Activated CD4-positive, alpha-beta T cell treated with anti-CD3 and anti-CD28 coated beads for 4 hours (primary cell): ENCODE results near the gene ADCY2.

ENCODE experiments used
- DNase-seq, 2 donors: peaks; one replicate each; pipeline ENCODE4 v3.0.0-alpha.2; 2020

ADCY2 gene

DNA sequence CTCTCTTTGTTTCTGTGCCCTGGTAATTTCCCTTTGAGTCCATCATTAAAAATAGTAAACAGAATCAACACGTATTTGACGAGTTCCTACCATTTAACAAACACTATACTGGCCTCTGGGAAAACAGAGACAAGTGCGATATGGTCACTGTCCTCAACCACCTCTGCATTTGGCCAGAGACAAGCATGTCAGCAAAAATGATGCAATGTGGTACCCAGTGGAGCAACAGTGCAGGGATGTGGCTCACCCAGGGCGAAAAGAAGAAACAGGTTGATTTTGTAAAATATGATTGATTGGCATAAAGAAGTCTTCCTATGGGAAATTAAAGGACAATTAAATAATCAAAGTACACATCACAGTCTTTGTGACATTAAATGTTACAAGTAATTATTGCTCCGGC, 355.9 kb downstream of the ADCY2 start:
- no peak for DNase-seq

DNA sequence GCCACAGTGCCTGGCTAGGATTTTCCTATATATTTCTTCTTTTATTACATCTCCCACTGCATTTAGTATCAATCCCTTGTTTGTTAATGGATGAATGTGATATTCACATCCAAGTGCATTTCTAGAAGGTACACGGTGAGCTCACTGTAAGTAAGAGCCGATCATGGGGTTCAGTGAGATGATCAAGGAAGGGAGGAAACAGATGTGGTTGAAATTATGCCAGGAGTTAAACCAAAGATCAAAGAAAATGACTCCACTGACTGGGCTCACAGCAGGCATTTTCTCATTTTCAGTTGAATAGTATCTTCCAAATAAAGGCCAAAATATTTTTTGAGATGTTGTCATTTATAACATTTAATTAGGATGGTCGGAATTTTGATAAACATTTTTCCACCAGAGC, 357.2 kb downstream of the ADCY2 start:
- DNase-seq: no peak

DNA sequence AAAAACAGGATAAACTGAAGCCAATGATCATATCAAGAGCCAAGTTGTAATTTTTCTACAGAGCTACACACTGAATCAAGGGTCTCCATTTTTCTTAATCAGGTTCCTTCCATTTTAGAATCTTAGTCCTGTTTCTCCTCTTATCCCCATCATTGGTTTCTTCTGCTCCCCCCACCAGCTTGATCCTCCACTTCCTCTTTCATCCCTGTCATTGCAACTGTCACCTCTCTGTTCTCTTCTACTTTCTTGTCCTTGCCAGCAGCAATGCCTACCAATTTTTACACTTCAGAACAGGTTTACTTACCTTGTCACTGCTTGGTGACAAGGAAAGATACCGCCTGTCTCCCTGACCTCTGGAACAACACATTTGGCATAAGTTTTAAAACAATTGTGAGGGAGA, 357.7 kb downstream of the ADCY2 start:
- DNase-seq: no peak

DNA sequence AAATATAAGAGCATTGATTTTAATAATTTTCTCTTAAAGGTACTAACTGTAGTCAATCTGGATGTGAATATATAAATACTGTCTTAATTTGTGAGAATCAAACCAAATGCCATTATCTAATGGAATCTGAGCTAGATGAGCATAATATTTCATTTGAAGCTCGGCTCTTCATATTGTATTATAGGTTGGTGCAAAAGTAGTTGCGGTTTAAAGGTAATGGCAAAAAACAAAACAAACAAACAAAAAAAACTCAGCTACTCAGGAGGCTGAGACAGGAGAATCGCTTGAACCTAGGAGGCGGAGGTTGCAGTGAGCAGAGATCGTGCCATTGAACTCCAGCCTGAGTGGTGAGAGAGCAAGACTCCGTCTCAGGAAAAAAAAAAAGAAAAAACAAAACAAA, 358.6 kb downstream of the ADCY2 start:
- no peak for DNase-seq

DNA sequence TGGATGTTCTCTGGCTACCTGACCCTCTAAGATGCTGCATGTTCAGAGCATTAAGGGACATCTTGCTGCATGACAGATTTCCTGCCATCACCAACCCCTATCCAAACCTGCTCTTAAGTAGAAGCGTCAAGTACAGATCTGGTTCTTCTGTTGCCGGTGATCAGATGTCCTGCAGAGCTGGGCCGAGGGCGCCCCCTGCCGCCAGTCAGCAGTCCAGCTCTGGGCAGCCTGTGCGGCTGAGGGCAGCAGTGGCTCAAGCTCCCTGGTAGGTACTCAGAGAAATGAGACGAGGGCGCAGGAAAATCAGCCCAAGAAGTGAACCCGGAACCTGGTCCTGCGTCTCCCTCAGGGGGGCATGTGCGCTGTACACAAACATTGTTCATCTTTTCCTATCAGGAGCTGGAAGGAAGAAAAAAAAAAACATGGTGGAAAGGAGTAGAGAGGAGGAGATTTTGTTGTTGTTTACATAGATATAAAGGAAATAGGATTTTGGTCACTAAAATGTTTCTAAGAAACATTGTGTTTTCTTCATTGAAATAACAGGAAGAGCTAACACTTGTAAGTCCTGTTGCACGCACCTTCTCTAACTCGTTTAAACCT, 359.2 kb downstream of the ADCY2 start:
- DNase-seq: no peak

DNA sequence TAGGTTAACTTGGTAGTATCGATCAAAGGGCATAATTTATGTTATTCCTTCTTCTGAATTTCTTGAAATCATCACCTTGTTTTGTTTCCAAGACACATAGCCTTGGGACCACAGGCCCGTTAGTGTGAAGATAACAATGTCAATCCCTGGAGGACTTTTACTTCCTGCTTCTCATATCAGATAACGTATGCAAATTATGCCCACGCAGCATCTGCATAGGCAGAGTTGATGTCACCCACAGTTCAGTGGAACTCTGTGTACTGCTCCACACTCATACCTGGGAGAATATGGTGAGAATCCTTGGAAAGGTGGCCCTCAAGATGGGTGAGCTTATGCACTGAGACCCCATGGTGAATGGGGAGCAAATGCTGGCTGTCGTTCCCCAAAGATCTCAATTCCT, 360.0 kb downstream of the ADCY2 start:
- no peak for DNase-seq

DNA sequence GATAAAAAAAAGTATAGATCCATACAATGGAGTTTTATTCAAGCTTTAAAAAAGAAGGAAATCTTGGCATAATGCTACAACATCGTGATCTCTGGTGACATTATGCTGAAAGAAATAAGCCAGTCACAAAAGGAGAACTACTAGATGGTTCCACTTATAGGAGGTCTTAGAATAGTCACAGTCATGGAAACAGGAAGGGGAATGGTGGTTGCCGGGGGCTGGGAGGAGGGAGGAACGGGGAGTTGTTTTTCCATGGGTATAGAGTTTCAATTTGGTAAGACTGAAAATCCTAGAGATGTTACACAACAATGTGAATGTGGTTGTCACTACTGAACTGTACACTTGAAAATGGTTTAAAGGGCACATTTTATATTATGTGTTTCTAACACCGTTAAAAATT, 360.5 kb downstream of the ADCY2 start:
- DNase-seq: no peak

DNA sequence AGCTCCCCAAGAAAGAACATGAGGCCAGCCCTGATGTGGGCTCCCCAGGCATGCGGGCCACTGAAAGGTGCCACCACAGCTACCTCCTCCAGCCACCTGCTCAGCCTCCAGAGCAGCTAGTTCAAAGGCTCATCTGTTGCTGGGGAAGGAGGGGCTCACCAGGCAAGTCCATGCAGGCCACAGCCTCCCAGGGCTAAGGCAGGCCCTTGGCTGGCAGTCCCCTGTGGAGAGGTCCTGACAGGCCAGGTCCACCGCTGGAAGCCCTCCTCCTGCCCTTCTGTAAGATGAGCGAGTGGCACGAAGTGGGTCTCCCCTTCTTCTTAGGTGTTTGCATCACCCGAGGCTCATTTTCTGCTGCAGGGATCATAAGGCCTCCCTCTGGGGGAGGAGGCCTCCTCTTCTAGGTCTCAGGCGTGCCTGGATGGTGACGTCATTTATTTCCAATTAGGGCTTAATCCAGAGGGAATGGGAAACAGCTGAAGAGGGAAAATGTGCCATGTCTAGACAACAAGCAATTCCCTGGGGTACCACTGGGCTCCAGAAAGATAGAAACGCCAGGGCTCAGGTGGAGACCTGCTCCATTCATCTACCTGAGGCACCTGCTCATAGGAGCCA, 363.4 kb downstream of the ADCY2 start:
- no peak for DNase-seq

DNA sequence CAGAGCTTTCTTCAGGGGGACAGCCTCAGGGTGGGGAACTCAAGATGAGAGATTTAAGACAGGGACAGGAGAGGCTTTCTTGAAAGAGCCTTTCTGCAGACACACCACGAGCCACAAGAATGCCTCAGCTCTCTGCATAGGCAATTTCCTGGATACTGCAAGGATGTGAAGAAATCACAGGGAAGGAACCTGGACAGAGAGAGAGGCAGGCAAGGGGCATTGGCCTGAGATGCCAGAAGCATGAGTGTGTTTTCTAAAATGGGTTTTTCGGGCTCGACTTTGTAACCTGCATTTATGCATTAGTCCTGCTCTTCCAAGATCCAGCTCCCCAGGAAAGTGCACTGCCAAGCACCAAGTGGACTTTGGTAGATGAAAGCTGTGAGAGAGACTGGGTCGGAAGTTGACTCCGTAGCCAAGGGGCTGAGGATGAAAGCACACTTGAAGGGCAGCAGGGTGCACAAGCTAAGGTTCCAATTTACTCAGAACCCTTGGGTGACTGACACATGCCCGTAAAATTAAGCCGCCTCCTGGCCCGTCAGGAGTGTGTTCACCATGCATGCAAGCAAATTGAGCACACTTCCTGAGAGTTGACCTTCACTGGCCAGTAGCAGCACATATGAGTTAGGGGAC, 364.1 kb downstream of the ADCY2 start:
- DNase-seq: no peak

DNA sequence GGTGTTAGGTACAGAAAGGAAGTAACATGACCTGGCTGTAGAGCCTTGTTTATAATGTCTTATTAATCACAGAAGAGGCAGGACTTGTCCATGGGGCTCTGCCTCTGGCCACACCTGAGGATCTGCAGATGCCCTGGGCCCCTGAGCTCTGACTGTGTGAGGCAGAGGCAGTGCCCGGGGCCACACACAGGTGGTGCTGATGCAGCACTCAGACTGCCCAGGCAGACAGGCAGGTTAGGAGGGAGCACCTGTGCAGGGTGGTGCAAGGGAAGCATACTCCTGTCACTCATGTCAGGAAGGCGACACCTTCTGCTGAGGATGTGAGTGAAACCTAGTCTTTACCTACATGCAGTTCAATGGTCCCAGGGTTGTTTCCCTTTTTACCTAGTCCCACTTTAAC, 366.3 kb downstream of the ADCY2 start:
- no peak for DNase-seq

DNA sequence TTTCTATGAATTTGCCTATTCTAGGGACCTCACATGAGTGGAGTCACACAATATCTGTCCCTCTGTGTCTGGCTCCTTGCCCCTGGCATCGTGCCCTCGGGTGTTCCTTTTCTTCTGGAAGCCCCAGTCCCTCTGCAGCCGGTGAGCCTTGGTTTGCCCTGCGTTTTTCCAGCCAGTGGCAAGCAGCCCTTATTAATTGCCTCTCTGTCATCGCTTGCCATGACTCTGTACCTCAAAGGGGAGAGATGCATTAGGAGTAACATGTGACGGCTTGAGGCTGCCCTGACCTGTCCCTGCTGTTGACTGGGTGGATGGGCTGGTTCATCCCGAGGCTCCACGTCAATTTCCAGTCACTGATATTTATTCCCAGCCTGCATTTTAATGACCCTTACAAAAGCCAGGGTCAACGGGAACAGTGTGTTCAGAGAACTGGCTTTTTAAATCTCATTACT, 367.7 kb downstream of the ADCY2 start:
- no peak for DNase-seq

DNA sequence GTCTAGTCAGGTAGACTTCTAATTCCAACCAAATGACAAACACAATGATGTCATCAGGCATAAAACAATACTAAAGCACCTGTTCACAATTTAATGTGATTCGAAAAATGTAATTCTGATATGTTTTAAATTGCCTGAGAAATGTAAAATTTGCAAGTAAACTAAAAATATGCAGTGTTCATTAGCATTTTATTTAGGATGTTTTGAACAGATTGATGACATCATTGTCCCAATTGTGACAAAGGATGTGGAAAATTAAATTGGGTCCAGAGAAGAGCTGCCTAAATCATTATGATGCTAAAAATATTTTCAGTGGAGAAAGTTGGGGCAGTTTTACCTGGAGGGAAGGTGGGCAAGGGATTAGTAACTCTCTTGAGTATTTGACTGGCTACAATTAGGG, 368.5 kb downstream of the ADCY2 start:
- DNase-seq: no peak

DNA sequence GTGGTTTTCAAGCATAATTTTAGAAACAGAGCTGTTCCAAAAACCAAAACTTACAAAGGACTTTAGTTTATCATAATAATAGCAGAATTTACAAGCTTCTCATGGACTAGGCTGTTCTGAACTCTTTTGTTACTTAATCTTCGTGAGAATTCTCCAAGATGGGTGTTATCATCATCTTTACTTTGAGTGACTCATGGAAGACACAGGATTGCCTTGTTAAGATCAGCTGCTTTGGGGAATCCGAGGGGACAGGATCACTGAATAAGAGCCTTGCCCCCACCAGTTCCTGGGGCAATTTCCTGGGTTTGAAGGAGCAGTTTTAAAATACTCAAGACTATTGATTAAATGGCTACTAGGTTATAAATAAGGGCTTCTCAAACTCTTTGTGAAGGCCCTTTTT, 374.5 kb downstream of the ADCY2 start:
- no peak for DNase-seq

DNA sequence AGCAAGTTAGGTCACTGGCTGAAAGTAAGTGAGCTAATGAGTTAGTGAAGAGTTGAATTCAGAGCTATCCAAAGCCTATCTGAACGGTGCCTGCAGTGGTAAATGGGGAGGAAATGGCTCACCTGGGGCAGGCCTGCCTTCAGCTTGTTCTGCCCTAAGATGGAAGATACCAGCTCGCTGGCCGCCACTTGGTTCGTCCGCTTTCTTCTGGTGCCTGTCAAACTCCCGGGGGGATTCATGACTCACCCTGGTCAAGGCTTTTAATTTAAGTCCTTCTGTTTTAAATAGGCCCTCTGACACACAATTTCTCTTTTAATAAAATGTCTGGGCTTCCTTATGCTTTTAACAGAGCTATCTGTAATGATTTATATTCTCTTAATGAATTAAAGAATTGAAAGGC, 376.2 kb downstream of the ADCY2 start:
- DNase-seq: no peak

DNA sequence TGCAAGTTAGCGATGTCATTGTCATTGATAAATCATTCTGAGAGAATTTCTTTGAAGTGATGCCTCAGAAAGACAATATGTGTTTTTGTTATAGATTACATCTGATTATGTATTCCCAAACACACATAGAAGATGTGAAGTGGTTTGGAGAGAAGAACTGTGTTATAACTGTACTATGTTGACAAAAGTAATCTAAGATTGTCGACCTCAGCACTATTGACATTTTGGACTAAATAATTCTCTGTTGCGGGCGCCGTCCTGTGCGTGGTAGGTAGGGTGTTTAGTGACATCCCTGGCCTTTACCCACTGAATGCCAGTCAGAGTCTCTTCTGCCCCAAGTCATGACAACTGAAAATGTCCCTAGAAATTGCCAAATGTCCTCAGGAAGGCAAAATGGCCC, 377.2 kb downstream of the ADCY2 start:
- DNase-seq: no peak

DNA sequence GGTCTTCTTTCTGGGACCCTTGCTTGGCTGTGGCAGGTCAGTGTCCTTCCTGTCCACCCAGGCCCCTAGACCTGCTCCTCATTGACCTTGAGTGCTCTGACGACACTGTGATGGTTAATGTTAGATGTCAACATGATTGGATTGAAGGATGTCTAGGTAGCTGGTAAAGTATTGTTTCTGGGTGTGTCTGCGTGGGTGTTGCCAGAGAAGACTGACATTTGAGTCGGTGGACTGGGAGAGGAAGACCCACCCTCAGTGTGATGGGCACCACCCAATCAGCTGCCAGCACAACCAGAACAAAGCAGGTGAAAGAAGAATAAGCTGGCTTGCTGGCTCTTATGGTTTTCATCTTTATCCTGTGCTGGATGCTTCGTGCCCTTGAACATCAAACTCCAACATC, 380.5 kb downstream of the ADCY2 start:
- DNase-seq: no peak

DNA sequence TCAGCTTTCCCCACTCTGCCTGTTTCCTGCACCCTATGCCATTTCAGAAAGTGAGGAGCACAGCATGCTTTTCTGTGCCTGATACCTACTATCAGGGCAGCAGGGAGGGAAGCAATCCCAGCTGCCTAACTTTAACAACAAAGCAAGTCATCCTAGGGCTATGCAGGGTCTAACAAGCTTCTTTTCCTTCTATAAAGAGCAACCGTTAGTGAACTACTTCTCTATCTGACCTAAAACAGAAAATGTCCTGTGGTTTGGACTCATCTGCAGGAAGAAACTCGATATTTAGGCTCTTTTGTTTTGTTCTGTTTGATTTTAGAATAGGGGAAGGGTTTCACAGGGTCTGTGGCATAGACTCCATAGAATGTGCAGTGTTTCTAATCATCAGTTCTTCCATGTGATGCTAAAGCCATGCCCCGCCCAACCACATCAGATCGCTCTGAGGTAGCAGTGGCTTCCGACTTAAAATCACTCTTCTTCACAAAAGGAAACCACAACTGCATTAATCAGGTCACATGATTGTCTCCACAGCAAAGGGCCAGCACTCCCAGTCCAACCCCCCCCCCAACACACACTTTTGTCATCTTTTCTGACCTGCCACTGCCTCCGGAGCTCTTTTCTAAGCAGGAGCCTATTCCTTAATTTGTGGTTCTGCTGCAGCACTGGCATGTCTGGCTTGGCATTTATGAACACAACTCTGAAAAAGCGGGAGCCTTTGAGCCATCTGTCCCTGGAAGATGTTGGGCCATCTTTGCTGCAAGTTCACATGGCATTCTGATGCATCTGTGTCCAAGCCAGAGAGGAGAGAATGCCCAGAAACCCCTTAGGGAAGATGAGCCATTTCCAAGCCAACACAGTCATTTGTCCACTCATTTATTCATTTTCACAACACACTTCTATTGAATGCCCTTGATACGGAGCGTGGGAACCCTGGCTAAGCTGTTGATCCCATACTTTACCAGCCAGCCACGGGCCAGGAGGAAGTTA, 383.4 kb downstream of the ADCY2 start:
- DNase-seq: no peak

DNA sequence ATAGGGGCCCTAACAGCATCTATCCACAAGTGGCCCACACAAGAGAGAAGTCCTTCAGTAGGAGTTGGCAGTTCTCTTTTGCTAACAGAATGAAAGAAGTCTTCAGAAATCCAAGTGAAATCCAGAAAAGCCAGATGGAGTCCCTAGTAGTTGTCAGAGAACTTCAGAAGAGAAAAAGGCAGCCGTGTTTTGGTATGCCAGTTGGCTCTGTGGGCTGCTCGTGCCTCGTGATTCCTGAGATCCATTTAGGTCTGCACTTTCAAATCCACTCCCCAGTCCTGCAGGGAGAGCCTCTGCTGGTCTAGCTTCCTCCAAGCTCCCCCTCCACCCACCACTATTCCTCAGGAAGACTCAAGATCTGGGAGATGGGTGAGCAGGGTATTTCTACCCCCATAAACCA, 386.0 kb downstream of the ADCY2 start:
- no peak for DNase-seq

DNA sequence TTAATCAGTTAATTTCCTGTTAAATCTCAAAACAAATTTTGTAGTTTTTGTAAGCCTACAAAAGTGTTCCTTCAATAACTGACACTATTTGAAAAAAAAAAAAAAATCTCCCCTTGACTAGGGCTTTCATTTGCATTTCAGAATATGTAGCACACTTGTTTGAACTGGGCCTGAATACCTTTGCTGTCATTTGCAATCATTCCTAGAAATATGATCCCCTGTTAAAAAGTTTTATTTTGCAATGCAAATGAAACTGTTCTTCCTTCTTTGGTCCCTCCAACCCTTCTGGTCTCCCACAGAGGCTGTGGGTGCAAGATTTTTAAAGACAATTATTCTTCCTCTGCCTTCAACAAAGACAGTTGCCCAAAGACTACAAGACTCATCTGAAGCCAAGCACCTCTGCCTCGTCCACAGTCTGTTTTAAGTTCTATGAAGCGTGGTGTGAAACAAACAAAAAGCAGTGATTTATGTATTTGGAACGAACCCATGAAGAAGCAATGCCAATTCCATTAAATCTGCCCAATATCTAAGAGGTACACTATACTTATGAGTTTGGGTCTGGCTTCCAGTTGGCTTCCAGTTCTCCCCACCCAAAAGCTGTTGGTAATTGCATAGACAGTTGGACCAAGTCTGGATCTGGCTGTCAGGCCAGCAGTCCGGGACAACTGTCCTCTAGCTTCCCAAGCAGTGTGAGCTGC, 388.9 kb downstream of the ADCY2 start:
- no peak for DNase-seq

DNA sequence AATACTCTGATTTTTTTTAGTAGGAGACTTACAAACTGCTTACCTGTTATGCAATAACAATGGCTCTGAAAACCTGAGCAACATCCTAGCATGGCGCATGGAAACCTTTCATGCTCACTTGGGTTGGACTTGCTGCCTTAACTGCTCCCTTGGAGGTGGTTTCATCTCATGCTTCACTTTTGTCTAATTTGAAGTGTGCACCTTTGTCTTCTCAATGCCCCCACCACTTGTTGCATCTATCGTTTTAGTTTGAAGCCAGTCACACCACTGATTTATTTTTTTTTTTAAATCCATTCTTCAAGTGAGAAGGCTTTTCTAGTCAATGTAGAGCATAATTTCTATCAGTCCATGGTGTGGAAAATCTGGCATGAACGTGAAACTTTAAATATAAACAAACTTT, 391.8 kb downstream of the ADCY2 start:
- no peak for DNase-seq

DNA sequence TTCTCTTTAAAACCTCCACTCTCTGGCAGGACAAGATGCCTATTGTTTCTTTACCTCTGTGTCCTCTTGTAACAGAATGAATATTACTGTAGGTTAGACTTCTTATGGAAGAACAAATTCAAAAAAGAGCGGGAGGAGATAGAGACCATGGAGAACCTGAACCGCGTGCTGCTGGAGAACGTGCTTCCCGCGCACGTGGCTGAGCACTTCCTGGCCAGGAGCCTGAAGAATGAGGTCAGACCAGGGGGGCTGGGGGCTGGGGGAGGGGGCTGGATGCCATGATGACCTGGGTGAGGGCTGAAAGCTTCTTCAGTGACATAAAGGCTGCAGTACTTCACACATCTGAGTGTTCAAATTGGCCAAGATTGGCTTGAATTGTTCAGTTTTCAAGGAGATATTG, 393.6 kb downstream of the ADCY2 start:
- no peak for DNase-seq

DNA sequence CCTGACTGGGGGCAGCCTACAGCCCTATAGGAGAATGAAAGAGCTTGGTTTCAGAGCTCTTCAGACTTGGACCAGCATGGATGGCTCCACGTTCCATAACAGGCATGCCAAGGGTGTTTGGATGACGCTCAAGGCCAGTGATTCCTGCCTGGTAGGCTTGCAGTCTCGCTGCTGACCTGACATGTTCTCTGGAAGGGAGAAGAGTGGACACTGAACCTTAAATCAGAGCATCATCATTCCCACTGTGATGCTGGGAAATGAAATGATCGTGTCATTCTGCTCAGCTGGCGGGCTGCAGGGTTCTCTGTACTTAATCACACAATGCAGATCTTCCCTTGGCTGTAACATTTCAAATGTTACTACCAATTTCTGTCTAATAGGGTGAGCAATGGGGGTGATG, 398.0 kb downstream of the ADCY2 start:
- no peak for DNase-seq

DNA sequence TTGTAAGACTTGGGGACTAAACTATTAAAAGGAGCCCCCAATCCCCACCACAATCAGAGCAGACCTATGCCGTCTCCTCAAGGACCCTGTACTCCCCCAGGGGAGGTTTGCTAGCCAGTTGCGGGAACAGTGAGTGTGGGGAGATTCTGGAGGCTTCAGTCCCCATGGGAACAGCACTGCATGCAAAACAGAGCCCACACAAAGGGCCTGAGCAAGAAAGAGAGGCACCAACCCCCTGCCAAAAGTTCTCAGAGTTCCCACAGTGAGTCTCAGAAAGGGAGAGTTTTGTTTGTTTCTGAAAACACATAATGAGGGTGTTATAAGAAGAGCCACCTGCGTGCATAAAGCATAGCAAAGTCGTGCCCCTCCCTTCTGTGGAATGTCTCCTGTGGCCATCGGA, 398.4 kb downstream of the ADCY2 start:
- no peak for DNase-seq
